IMR-90 (cell line): ENCODE measurements around the gene KLF18. TPM values are rescaled to one million over a fixed set of nuclear protein-coding genes. Genes with fewer than 3 reads are reported as not detected.

Experiments used
- ATAC-seq: fragments of 200-7000 bp; cut with Tn5 transposase; 2 replicates; pipeline ENCODE4 v1.9.1; 2020; ENCODE audit warnings: low read depth, mild to moderate bottlenecking, moderate library complexity
- BruUV-seq: library from RNA; stranded (reverse); fragments of 400-500 nt; replicated peaks from 2 replicates; lab custom pipeline; 2021; lab: Mats Ljungman, UMichigan
- CTCF ChIA-PET: fragments of 300-600 bp; formaldehyde crosslinking; extraction: SDS; loops from one replicate; lab custom pipeline; 2021; ENCODE audit warnings: antibody characterized with exemption; lab: Yijun Ruan, JAX
- POLR2A ChIA-PET: fragments of 300-600 bp; sonication (Branson Sonifier 250); formaldehyde crosslinking; loops from one replicate; lab custom pipeline; 2022; ENCODE audit warnings: antibody characterized with exemption; ENCODE audit not compliant: unreplicated experiment; lab: Charles Lee
- DNase-seq: peaks from one replicate; pipeline ENCODE4 v3.0.0; 2013
- H2AFZ ChIP-seq: replicated peaks from 2 replicates; pipeline ENCODE3; 2013; ENCODE audit warnings: low read length, mild to moderate bottlenecking; ENCODE audit not compliant: poor library complexity
- H2AK5ac ChIP-seq: 2 replicates; pipeline ENCODE4 v1.6.1; 2013; ENCODE audit warnings: low read depth, low read length, inconsistent platforms
- H2AK9ac ChIP-seq: replicated peaks from 2 replicates; pipeline ENCODE3; 2013; ENCODE audit warnings: mild to moderate bottlenecking, low read depth, low read length, moderate library complexity; ENCODE audit not compliant: poor library complexity
- H2BK120ac ChIP-seq: 2 replicates; pipeline ENCODE4 v1.6.1; 2013; ENCODE audit warnings: low read depth, low read length, inconsistent platforms
- H2BK15ac ChIP-seq: 3 replicates; pipeline ENCODE4 v1.6.1; 2013; ENCODE audit warnings: low read depth, low read length, inconsistent platforms
- H2BK20ac ChIP-seq: 2 replicates; pipeline ENCODE4 v1.6.1; 2013; ENCODE audit warnings: low read depth, mild to moderate bottlenecking, inconsistent platforms, low read length, moderate library complexity
- H2BK5ac ChIP-seq: 2 replicates; pipeline ENCODE4 v1.6.1; 2013; ENCODE audit warnings: mild to moderate bottlenecking, low read depth, low read length, inconsistent platforms; ENCODE audit not compliant: poor library complexity, severe bottlenecking
- H3K14ac ChIP-seq: replicated peaks from 2 replicates; pipeline ENCODE4 v1.6.1; 2013; ENCODE audit warnings: low read depth, low read length, inconsistent platforms
- H3K18ac ChIP-seq: 2 replicates; pipeline ENCODE4 v1.6.1; 2013; ENCODE audit warnings: low read depth, low read length, control low read depth
- H3K23ac ChIP-seq: 2 replicates; pipeline ENCODE4 v1.6.1; 2013; ENCODE audit warnings: low read depth, low read length, inconsistent platforms
- H3K27ac ChIP-seq: 2 replicates; pipeline ENCODE4 v1.5.1; 2013; ENCODE audit warnings: mild to moderate bottlenecking, control low read depth, low read length; ENCODE audit not compliant: insufficient read depth
- H3K27me3 ChIP-seq: 2 replicates; pipeline ENCODE4 v1.6.1; 2013; ENCODE audit warnings: low read length; ENCODE audit not compliant: control insufficient read depth, insufficient read depth
- H3K36me3 ChIP-seq: 2 replicates; pipeline ENCODE4 v1.6.1; 2013; ENCODE audit warnings: low read length, mixed read lengths; ENCODE audit not compliant: control insufficient read depth, insufficient read depth
- H3K4ac ChIP-seq: 2 replicates; pipeline ENCODE4 v1.6.1; 2013; ENCODE audit warnings: low read depth, low read length, inconsistent platforms
- H3K4me1 ChIP-seq: 2 replicates; pipeline ENCODE4 v1.6.1; 2013; ENCODE audit warnings: low read length, mixed read lengths; ENCODE audit not compliant: control insufficient read depth, insufficient read depth
- H3K4me2 ChIP-seq: 2 replicates; pipeline ENCODE4 v1.6.1; 2013; ENCODE audit warnings: low read depth, mild to moderate bottlenecking, control low read depth, low read length, moderate library complexity
- H3K4me3 ChIP-seq: 2 replicates; pipeline ENCODE4 v1.5.1; 2013; ENCODE audit warnings: low read depth, mild to moderate bottlenecking, control low read depth, low read length, moderate library complexity; ENCODE audit not compliant: insufficient read depth
- H3K56ac ChIP-seq: 2 replicates; pipeline ENCODE4 v1.6.1; 2013; ENCODE audit warnings: low read length, inconsistent platforms; ENCODE audit not compliant: insufficient read depth; ENCODE audit errors: extremely low read depth
- H3K79me1 ChIP-seq, 2 experiments: 2 replicates each; pipeline ENCODE4 v1.6.1; 2013; ENCODE audit warnings: low read length in 2 of 2, inconsistent platforms in 1 of 2, low read depth in 1 of 2
- H3K9ac ChIP-seq: 2 replicates; pipeline ENCODE4 v1.6.1; 2013; ENCODE audit warnings: low read depth, low read length, control low read depth
- H3K9me1 ChIP-seq: 2 replicates; pipeline ENCODE4 v1.6.1; 2013; ENCODE audit warnings: low read length, inconsistent platforms; ENCODE audit not compliant: insufficient read depth
- H3K9me3 ChIP-seq: 2 replicates; pipeline ENCODE4 v1.6.1; 2013; ENCODE audit warnings: low read length; ENCODE audit not compliant: control insufficient read depth, insufficient read depth
- H4K20me1 ChIP-seq: 2 replicates; pipeline ENCODE4 v1.6.1; 2013; ENCODE audit warnings: low read length, inconsistent platforms; ENCODE audit not compliant: insufficient read depth
- H4K5ac ChIP-seq: 2 replicates; pipeline ENCODE4 v1.6.1; 2013; ENCODE audit warnings: mild to moderate bottlenecking, low read depth, low read length, control low read depth
- H4K8ac ChIP-seq, 2 experiments: 2 replicates each; pipeline ENCODE4 v1.6.1; 2013; ENCODE audit warnings: low read depth in 2 of 2, low read length in 2 of 2, control low read depth in 1 of 2, inconsistent platforms in 1 of 2
- H4K91ac ChIP-seq: 2 replicates; pipeline ENCODE4 v1.6.1; 2013; ENCODE audit warnings: low read depth, low read length, inconsistent platforms; ENCODE audit not compliant: insufficient read depth
- BHLHE40 ChIP-seq: fragments of 150-350 bp; IDR thresholded peaks from 2 replicates; pipeline ENCODE4 v1.6.1; 2016; ENCODE audit warnings: mild to moderate bottlenecking, low read depth, low read length
- FOS ChIP-seq: fragments of 150-350 bp; IDR thresholded peaks from 2 replicates; pipeline ENCODE4 v1.6.1; 2016; ENCODE audit warnings: low read depth, low read length
- MAFK ChIP-seq: IDR thresholded peaks from 2 replicates; pipeline ENCODE4 v1.6.1; 2012; ENCODE audit warnings: low read depth, low read length, improper control_type of control experiment
- RAD21 ChIP-seq: IDR thresholded peaks from 2 replicates; pipeline ENCODE4 v1.6.1; 2012; ENCODE audit warnings: low read length, improper control_type of control experiment
- SMC3 ChIP-seq: fragments of 150-350 bp; IDR thresholded peaks from 2 replicates; pipeline ENCODE4 v1.6.1; 2016; ENCODE audit warnings: low read depth, mild to moderate bottlenecking, antibody characterized with exemption, low read length, moderate library complexity
- WGBS, 2 experiments: methylation state at CpG; one replicate each; pipeline versions ENCODE4 v1.1.5 to v1.1.7; 2013; ENCODE audit warnings: missing lambda C conversion rate in 2 of 2; ENCODE audit not compliant: insufficient read length in 1 of 2; ENCODE audit errors: extremely low coverage in 2 of 2; 5-methylcytosine and 5-hydroxymethylcytosine counted together
- dilution Hi-C: fragments of 300-500 bp; cut with HindIII; formaldehyde crosslinking; loops from one replicate; pipeline ENCODE4 v1.14.3; 2018; ENCODE audit warnings: low sequenced_read_pairs; ENCODE audit not compliant: unreplicated experiment
- in situ Hi-C: fragments of 300-500 bp; cut with MboI; formaldehyde crosslinking; loops from 3 replicates; pipeline ENCODE4 v1.14.3; 2019; ENCODE audit warnings: low sequenced_read_pairs, inconsistent platforms, mixed read lengths
- intact Hi-C: fragments of 100-400 bp; cut with micrococcal nuclease; formaldehyde crosslinking; loops from 2 replicates; pipeline ENCODE4 v1.10.0; 2022
- polyA plus RNA-seq, 3 experiments: library from polyadenylated mRNA; depleted of rRNA; stranded (reverse); fragments of >200 nt; gene quantifications; 2 replicates each; pipeline ENCODE4 v1.2.3, GENCODE V29; 2012; ENCODE audit warnings: low replicate concordance in 1 of 3
- total RNA-seq: library from RNA; depleted of rRNA; stranded (reverse); fragments of >200 nt; gene quantifications from 2 replicates; pipeline ENCODE4 v1.2.3, GENCODE V29; 2012

Gene KLF18
- total and polyA plus RNA-seq, 2 of the 4 experiments (the other 2 are of a cell fraction), result not detected

DNA sequence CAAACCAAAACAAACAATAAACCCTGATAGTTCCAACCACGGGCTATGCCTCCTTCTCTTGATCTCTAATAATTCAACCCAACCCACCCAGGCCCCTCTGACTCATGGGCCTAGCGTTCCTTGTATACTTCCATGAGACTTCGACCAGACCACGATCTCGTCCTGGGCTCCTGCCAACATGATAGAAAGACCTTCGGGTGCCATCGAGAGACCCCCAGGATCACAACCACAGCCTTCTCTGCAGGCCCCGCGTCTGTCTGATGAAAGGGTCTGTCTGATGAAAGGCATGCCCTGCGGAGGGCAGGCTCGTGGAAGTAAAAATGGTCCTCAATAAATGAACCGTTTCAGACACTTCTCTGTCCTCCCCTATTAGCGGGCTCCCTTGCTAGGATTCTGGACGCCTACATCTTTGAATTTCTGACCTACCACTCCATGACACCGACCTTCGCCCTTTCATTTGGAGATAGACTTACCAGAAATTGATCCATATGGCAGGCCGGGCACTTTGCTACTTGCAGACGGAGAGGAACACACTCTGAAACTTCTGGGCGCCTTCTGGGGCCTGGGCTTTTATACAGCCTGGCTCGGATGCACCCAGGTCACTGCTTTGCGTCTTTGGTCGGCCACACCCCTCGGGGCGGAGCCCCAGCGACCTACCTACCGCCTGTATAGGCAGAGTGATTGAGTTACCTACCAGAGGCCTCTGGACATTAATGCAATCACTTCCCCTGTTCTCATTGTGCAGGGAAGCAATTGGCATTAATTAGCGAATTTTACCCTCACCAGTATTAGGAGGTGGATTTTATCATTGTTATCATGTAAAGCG is 5.3 kb upstream of the KLF18 start:
- CTCF ChIA-PET, result no interaction called here
- H4K91ac ChIP-seq, result no peak overlapping the region
- H3K4me2 ChIP-seq, result no peak overlapping the region
- ATAC-seq (no peak), DNase-seq (no peak)
- intact Hi-C loops, result no loop called here
- no peaks in the 10 kb centered on the region for H3K9me1 ChIP-seq
- H3K27ac ChIP-seq, result no peak overlapping the region
- no peak overlapping the region for H2AK9ac ChIP-seq
- H4K8ac ChIP-seq, result no peak overlapping the region
- H2BK120ac ChIP-seq, result no peak overlapping the region
- no peak overlapping the region for H3K9ac ChIP-seq
- no peak overlapping the region for H2BK5ac ChIP-seq
- TF ChIP-seq FOS (no peak), RAD21 (no peak), BHLHE40 (no peak), SMC3 (no peak), MAFK (no peak)
- no peaks in the 10 kb centered on the region for H3K36me3 ChIP-seq
- H3K4ac ChIP-seq, result no peak overlapping the region
- in situ Hi-C loops, result no loop called here
- no peak overlapping the region for H3K56ac ChIP-seq
- H3K14ac ChIP-seq, result no peak overlapping the region
- no peak overlapping the region for H3K4me3 ChIP-seq
- H3K18ac ChIP-seq, result no peak overlapping the region
- H4K20me1 ChIP-seq, result no peaks in the 10 kb centered on the region
- no TSS peak for BruUV-seq
- WGBS, 2 experiments, result 77% methylated on average over 5 of the region's 28 CpGs; no CpG with 5 or more reads in 1 of the 2 experiments
- no peak overlapping the region for H3K23ac ChIP-seq
- no peak overlapping the region for H2AK5ac ChIP-seq
- no peaks in the 10 kb centered on the region for H3K79me1 ChIP-seq
- no peak overlapping the region for H2BK15ac ChIP-seq
- H4K5ac ChIP-seq, result no peak overlapping the region
- dilution Hi-C loops, result no loop called here
- H3K27me3 ChIP-seq, result peaks cover 5% of the 10 kb centered on the region
- H2AFZ ChIP-seq, result no peak overlapping the region
- peaks cover 4% of the 10 kb centered on the region for H3K9me3 ChIP-seq
- H2BK20ac ChIP-seq, result no peak overlapping the region
- no peaks in the 10 kb centered on the region for H3K4me1 ChIP-seq
- POLR2A ChIA-PET, result no interaction called here
